GM18508 (cell line): Measurements from ENCODE around the gene NEDD1.

Experiments
- ATAC-seq: cut with Tn5 transposase; IDR thresholded peaks from one replicate; pipeline ENCODE4 v1.9.1; 2021; ENCODE audit warnings: moderate number of reproducible peaks; ENCODE audit not compliant: insufficient read depth, unreplicated experiment

NEDD1 gene

GRCh38 chr12:96892104-96892503 is 15.0 kb upstream of the NEDD1 start:
- no peak for ATAC-seq

GRCh38 chr12:96897421-96897820 is 9.6 kb upstream of the NEDD1 start:
- no peak for ATAC-seq

- no peak for ATAC-seq
Measured at GRCh38 chr12:96901175-96901574, 5.9 kb upstream of the NEDD1 start.

GRCh38 chr12:96902076-96902475 is 5.0 kb upstream of the NEDD1 start:
- peak; percentile 35 for ATAC-seq

- no peak for ATAC-seq
Measured at GRCh38 chr12:96906498-96906848, 584 bp upstream of the NEDD1 start.

GRCh38 chr12:96907671-96908422 is 790 bp downstream of the NEDD1 start:
- ATAC-seq: peak; percentile 4

- no peak for ATAC-seq
Measured at GRCh38 chr12:96908423-96908675, 1.3 kb downstream of the NEDD1 start.

- no peak for ATAC-seq
Measured at GRCh38 chr12:96912261-96912660, 5.2 kb downstream of the NEDD1 start.

GRCh38 chr12:96912943-96913342 is 5.9 kb downstream of the NEDD1 start:
- no peak for ATAC-seq

- ATAC-seq: no peak
Measured at GRCh38 chr12:96919510-96920210, 12.6 kb downstream of the NEDD1 start.

- ATAC-seq: peak; percentile 71
Measured at GRCh38 chr12:96948782-96949181, 41.7 kb downstream of the NEDD1 start.

GRCh38 chr12:96979532-96979931 is 72.5 kb downstream of the NEDD1 start:
- ATAC-seq: no peak

- no peak for ATAC-seq
Measured at GRCh38 chr12:96980991-96981414, 73.9 kb downstream of the NEDD1 start.

GRCh38 chr12:96981911-96982310 is 74.9 kb downstream of the NEDD1 start:
- no peak for ATAC-seq

- no peak for ATAC-seq
Measured at GRCh38 chr12:96982671-96983070, 75.6 kb downstream of the NEDD1 start.

- ATAC-seq: no peak
Measured at GRCh38 chr12:96985515-96986362, 78.7 kb downstream of the NEDD1 start.

- ATAC-seq: no peak
Measured at GRCh38 chr12:96986883-96987523, 79.9 kb downstream of the NEDD1 start.

GRCh38 chr12:96988919-96989318 is 81.9 kb downstream of the NEDD1 start:
- ATAC-seq: no peak

GRCh38 chr12:96989916-96990315 is 82.9 kb downstream of the NEDD1 start:
- no peak for ATAC-seq

GRCh38 chr12:96994900-96995299 is 87.8 kb downstream of the NEDD1 start:
- no peak for ATAC-seq

GRCh38 chr12:96995861-96996260 is 88.8 kb downstream of the NEDD1 start:
- ATAC-seq: no peak
